ENCODE results near the gene HTD2.

- TF ChIP-seq NFE2L1 (CRISPR knock-in tag; IDR thresholded peaks at IDR 0.05) (no peak; the same call in 1 of the 2 replicates), CTCF (IDR thresholded peaks at IDR 0.05) (peak; percentile 83), NR2C2 (CRISPR knock-in tag; IDR thresholded peaks at IDR 0.05) (no peak), NFYB (CRISPR knock-in tag; conservative IDR thresholded peaks at IDR 0.05; ENCODE audit: low read depth) (no peak), ATF3 (CRISPR knock-in tag; conservative IDR thresholded peaks at IDR 0.05) (peak; percentile 55; the same call in 1 of the 2 replicates), USF1 (CRISPR knock-in tag; IDR thresholded peaks at IDR 0.05) (peak; percentile 35; the same call in 1 of the 2 replicates), MYBL2 (CRISPR knock-in tag; IDR thresholded peaks at IDR 0.05) (peak; percentile 55; the same call in 1 of the 2 replicates), SP1 (CRISPR knock-in tag; conservative IDR thresholded peaks at IDR 0.05) (peak; percentile 93), ZSCAN18 (CRISPR knock-in tag; IDR thresholded peaks at IDR 0.05) (no peak), CREM (CRISPR knock-in tag; IDR thresholded peaks at IDR 0.05) (peak; percentile 98), ATF2 (CRISPR knock-in tag; IDR thresholded peaks at IDR 0.05; ENCODE audit: borderline replicate concordance, low read depth) (0 out of 2 replicates have a peak, but pooled peaks have one; percentile 24)
These were observed at the start of gene HTD2, which contains the start of gene RPP14 for GRCh38 chr3:58305882-58306711.
